ENCODE data around the gene HYOU1. TPM values are rescaled to one million over a fixed set of nuclear protein-coding genes. Genes with fewer than 3 reads are reported as not detected.

HYOU1 gene
- total RNA-seq, 1 donor from 2014 or later = 185 TPM

DNA sequence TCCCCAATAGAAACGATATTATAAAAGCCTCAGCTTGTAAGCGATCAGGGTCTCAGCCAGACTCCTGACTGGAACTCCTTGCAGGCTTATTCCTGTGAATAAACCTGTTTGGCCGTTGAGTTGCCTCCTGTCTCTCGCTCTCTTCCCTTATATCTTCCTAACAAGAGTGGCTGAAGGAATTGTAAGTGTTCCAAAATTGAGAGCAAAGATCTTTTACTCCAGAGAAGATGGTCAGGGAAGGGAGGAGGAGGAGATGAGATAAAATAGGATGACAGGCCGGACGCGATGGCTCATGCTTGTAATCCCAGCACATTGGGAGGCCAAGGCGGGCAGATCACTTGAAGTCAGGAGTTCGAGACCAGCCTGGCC is 25.1 kb downstream of the HYOU1 start:
- no peak for DNase-seq (ENCODE audit: extremely low spot score, unreplicated experiment)
- TF ChIP-seq, protein P1, sequence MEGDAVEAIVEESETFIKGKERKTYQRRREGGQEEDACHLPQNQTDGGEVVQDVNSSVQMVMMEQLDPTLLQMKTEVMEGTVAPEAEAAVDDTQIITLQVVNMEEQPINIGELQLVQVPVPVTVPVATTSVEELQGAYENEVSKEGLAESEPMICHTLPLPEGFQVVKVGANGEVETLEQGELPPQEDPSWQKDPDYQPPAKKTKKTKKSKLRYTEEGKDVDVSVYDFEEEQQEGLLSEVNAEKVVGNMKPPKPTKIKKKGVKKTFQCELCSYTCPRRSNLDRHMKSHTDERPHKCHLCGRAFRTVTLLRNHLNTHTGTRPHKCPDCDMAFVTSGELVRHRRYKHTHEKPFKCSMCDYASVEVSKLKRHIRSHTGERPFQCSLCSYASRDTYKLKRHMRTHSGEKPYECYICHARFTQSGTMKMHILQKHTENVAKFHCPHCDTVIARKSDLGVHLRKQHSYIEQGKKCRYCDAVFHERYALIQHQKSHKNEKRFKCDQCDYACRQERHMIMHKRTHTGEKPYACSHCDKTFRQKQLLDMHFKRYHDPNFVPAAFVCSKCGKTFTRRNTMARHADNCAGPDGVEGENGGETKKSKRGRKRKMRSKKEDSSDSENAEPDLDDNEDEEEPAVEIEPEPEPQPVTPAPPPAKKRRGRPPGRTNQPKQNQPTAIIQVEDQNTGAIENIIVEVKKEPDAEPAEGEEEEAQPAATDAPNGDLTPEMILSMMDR (conservative IDR thresholded peaks at IDR 0.05) = no peak
- peaks cover 5% of the 10 kb centered on the region for H3K36me3 Mint-ChIP-seq
- no peaks in the 10 kb centered on the region for H3K27me3 Mint-ChIP-seq
- no peaks in the 10 kb centered on the region for H3K9me3 Mint-ChIP-seq
- no peak overlapping the region for H3K4me3 Mint-ChIP-seq
- peaks cover 15% of the 10 kb centered on the region for H3K4me1 Mint-ChIP-seq (ENCODE audit: unreplicated experiment)
- H3K27ac Mint-ChIP-seq = no peak overlapping the region

GRCh38 chr11:119030329-119031047 is 26.5 kb downstream of the HYOU1 start, which contains the start of gene SLC37A4:
Gene SLC37A4 (minus strand): TSS chr11:119030877.
- Mint-ChIP-seq H3K27me3 (no peaks in the 10 kb centered on the region), H3K27ac (peak within 1 kb of the TSS; percentile 90), H3K36me3 (peaks cover 8% of the 10 kb centered on the region), H3K4me1 (ENCODE audit: unreplicated experiment) (peaks cover 15% of the 10 kb centered on the region), H3K9me3 (no peaks in the 10 kb centered on the region), H3K4me3 (peak within 1 kb of the TSS; percentile 93)
- TF ChIP-seq, protein P1 (conservative IDR thresholded peaks at IDR 0.05) = no peak
- DNase-seq (ENCODE audit: extremely low spot score, unreplicated experiment) = peak; percentile 99

DNA sequence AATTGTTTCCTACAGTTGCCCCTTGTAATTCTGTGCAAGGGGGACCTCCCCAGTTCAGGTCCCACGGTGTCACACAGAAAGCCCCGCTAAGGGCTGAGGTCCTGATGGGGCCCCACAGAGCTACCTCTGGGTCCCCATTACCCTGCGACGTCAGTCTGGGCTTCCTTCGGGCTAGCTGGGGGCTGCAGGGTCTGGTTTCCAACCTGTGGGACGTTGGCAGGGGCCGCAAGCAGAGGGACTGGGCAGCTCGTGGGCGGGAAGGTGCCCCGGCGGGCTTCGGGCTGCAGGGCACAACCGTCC is 27.0 kb downstream of the HYOU1 start:
- H3K9me3 Mint-ChIP-seq = no peaks in the 10 kb centered on the region
- no peaks in the 10 kb centered on the region for H3K27me3 Mint-ChIP-seq
- no peak for DNase-seq (ENCODE audit: extremely low spot score, unreplicated experiment)
- TF ChIP-seq, protein P1 (conservative IDR thresholded peaks at IDR 0.05) = no peak
- peak overlapping the region; percentile 93 for H3K4me3 Mint-ChIP-seq
- H3K36me3 Mint-ChIP-seq = peaks cover 11% of the 10 kb centered on the region
- H3K4me1 Mint-ChIP-seq (ENCODE audit: unreplicated experiment) = peaks cover 15% of the 10 kb centered on the region
- H3K27ac Mint-ChIP-seq = peak overlapping the region; percentile 90

GRCh38 chr11:119029340-119030028 is 27.5 kb downstream of the HYOU1 start:
- H3K4me3 Mint-ChIP-seq = peak overlapping the region; percentile 93
- H3K36me3 Mint-ChIP-seq = peaks cover 11% of the 10 kb centered on the region
- peak overlapping the region; percentile 90 for H3K27ac Mint-ChIP-seq
- H3K27me3 Mint-ChIP-seq = no peaks in the 10 kb centered on the region
- DNase-seq (ENCODE audit: extremely low spot score, unreplicated experiment) = no peak
- peaks cover 15% of the 10 kb centered on the region for H3K4me1 Mint-ChIP-seq (ENCODE audit: unreplicated experiment)
- TF ChIP-seq, protein P1 (conservative IDR thresholded peaks at IDR 0.05) = no peak
- H3K9me3 Mint-ChIP-seq = no peaks in the 10 kb centered on the region

- no peaks in the 10 kb centered on the region for H3K9me3 Mint-ChIP-seq
- TF ChIP-seq, protein P1 (conservative IDR thresholded peaks at IDR 0.05) = no peak
- H3K27me3 Mint-ChIP-seq = no peaks in the 10 kb centered on the region
- H3K36me3 Mint-ChIP-seq = peaks cover 12% of the 10 kb centered on the region
- H3K4me3 Mint-ChIP-seq = peak overlapping the region; percentile 93
- peaks cover 15% of the 10 kb centered on the region for H3K4me1 Mint-ChIP-seq (ENCODE audit: unreplicated experiment)
- DNase-seq (ENCODE audit: extremely low spot score, unreplicated experiment) = no peak
- H3K27ac Mint-ChIP-seq = peak overlapping the region; percentile 90
These were observed 28.0 kb downstream of the HYOU1 start for GRCh38 chr11:119029069-119029339.
